Measurements from ENCODE around the gene SMAD6. TPM values are rescaled to one million over a fixed set of nuclear protein-coding genes. Genes with fewer than 3 reads are reported as not detected.

Gene SMAD6
- total RNA-seq, 1 experiment from 2014 or later, result 19.9 TPM

GRCh38 chr15:66715181-66715624 is 13.2 kb downstream of the SMAD6 start:
- no peak for TF ChIP-seq EZH2phosphoT487 (IDR thresholded peaks at IDR 0.05; ENCODE audit: borderline replicate concordance, low read length)
- TF ChIP-seq CTCF (conservative IDR thresholded peaks at IDR 0.05; ENCODE audit: low read depth, low read length), result no peak
- TF ChIP-seq EZH2 (IDR thresholded peaks at IDR 0.05; ENCODE audit: low read length, unreplicated experiment), result no peak
- Histone ChIP-seq H3K79me2 (ENCODE audit: low read length) (no peaks in the 10 kb centered on the region), H3K4me1 (ENCODE audit: insufficient read depth, low read length) (peaks cover 10% of the 10 kb centered on the region), H3K27ac (ENCODE audit: low read length) (no peak overlapping the region), H3K4me2 (ENCODE audit: low read length) (no peak overlapping the region), H3K9me3 (ENCODE audit: low read length) (no peaks in the 10 kb centered on the region), H3K4me3 (ENCODE audit: low read length) (no peak overlapping the region), H3K27me3 (ENCODE audit: low read length) (no peaks in the 10 kb centered on the region), H3F3A (ENCODE audit: low read length, unreplicated experiment) (no peaks in the 10 kb centered on the region), H3K9ac (ENCODE audit: low read length) (no peak overlapping the region), H2AFZ (ENCODE audit: low read length) (no peak overlapping the region), H4K20me1 (ENCODE audit: low read length) (no peaks in the 10 kb centered on the region), H3K36me3 (ENCODE audit: low read depth, low read length) (no peaks in the 10 kb centered on the region), H3K9me2 (replicated peaks; ENCODE audit: low read length) (no peaks in the 10 kb centered on the region)
- no TSS peak for BruUV-seq (replicated peaks)
- intact Hi-C loops (cut with micrococcal nuclease), result no loop called here
- ChIA-PET POLR2A (ENCODE audit: unreplicated experiment) (no interaction called here), CTCF (no interaction called here)
- DNase-seq, result no peak
- no peak for ATAC-seq

- Histone ChIP-seq H2AFZ (ENCODE audit: low read length) (no peak overlapping the region), H4K20me1 (ENCODE audit: low read length) (no peaks in the 10 kb centered on the region), H3K79me2 (ENCODE audit: low read length) (0 out of 2 replicates have a peak, but pooled peaks cover under 1% of the 10 kb centered on the region), H3K36me3 (ENCODE audit: low read depth, low read length) (no peaks in the 10 kb centered on the region), H3K4me2 (ENCODE audit: low read length) (no peak overlapping the region), H3K9me3 (ENCODE audit: low read length) (no peaks in the 10 kb centered on the region), H3K9ac (ENCODE audit: low read length) (no peak overlapping the region), H3K4me3 (ENCODE audit: low read length) (no peak overlapping the region), H3K27ac (ENCODE audit: low read length) (no peak overlapping the region), H3F3A (ENCODE audit: low read length, unreplicated experiment) (no peaks in the 10 kb centered on the region), H3K27me3 (ENCODE audit: low read length) (no peaks in the 10 kb centered on the region), H3K9me2 (replicated peaks; ENCODE audit: low read length) (no peaks in the 10 kb centered on the region), H3K4me1 (ENCODE audit: insufficient read depth, low read length) (peaks cover 16% of the 10 kb centered on the region)
- CTCF ChIA-PET, result no interaction called here
- no peak for TF ChIP-seq EZH2phosphoT487 (IDR thresholded peaks at IDR 0.05; ENCODE audit: borderline replicate concordance, low read length)
- TF ChIP-seq CTCF (conservative IDR thresholded peaks at IDR 0.05; ENCODE audit: low read depth, low read length), result no peak
- no peak for TF ChIP-seq EZH2 (IDR thresholded peaks at IDR 0.05; ENCODE audit: low read length, unreplicated experiment)
- intact Hi-C loops (cut with micrococcal nuclease), result no loop called here
- POLR2A ChIA-PET (ENCODE audit: unreplicated experiment), result no interaction called here
- BruUV-seq (replicated peaks), result no TSS peak
- ATAC-seq (no peak), DNase-seq (no peak)
Measured at GRCh38 chr15:66715720-66716655, 14.0 kb downstream of the SMAD6 start.

GRCh38 chr15:66716656-66717020 is 14.6 kb downstream of the SMAD6 start:
- Histone ChIP-seq H3K27ac (ENCODE audit: low read length) (no peak overlapping the region), H4K20me1 (ENCODE audit: low read length) (no peaks in the 10 kb centered on the region), H2AFZ (ENCODE audit: low read length) (no peak overlapping the region), H3K4me1 (ENCODE audit: insufficient read depth, low read length) (peaks cover 19% of the 10 kb centered on the region), H3K36me3 (ENCODE audit: low read depth, low read length) (no peaks in the 10 kb centered on the region), H3K4me3 (ENCODE audit: low read length) (no peak overlapping the region), H3K9me2 (replicated peaks; ENCODE audit: low read length) (no peaks in the 10 kb centered on the region), H3K9me3 (ENCODE audit: low read length) (no peaks in the 10 kb centered on the region), H3K27me3 (ENCODE audit: low read length) (no peaks in the 10 kb centered on the region), H3K4me2 (ENCODE audit: low read length) (no peak overlapping the region), H3K79me2 (ENCODE audit: low read length) (0 out of 2 replicates have a peak, but pooled peaks cover 4% of the 10 kb centered on the region), H3F3A (ENCODE audit: low read length, unreplicated experiment) (no peaks in the 10 kb centered on the region), H3K9ac (ENCODE audit: low read length) (no peak overlapping the region)
- TF ChIP-seq CTCF (conservative IDR thresholded peaks at IDR 0.05; ENCODE audit: low read depth, low read length), result no peak
- TF ChIP-seq EZH2 (IDR thresholded peaks at IDR 0.05; ENCODE audit: low read length, unreplicated experiment), result no peak
- DNase-seq (no peak), ATAC-seq (no peak)
- no TSS peak for BruUV-seq (replicated peaks)
- intact Hi-C loops (cut with micrococcal nuclease), result no loop called here
- ChIA-PET CTCF (no interaction called here), POLR2A (ENCODE audit: unreplicated experiment) (no interaction called here)
